K562 (cell line): ENCODE results near the gene ARHGDIA. TPM values are rescaled to one million over a fixed set of nuclear protein-coding genes. Genes with fewer than 3 reads are reported as not detected.

ENCODE experiments used
- ATAC-seq: fragments of 200-7000 bp; cut with Tn5 transposase; 3 replicates; pipeline ENCODE4 v1.9.1; 2020; ENCODE audit warnings: moderate library complexity
- BruUV-seq: library from RNA; stranded (reverse); fragments of 400-500 nt; replicated peaks from 2 replicates; lab custom pipeline; 2021; lab: Mats Ljungman, UMichigan
- CTCF ChIA-PET: fragments of 300-600 bp; formaldehyde crosslinking; extraction: SDS; loops from one replicate; lab custom pipeline; 2021; ENCODE audit warnings: low intra/inter-chr PET ratio; lab: Yijun Ruan, JAX
- POLR2A ChIA-PET: fragments of 300-600, 350-650 bp; sonication (Branson Sonifier 250); formaldehyde crosslinking; extraction: SDS; loops from one replicate; lab custom pipeline; 2021; ENCODE audit warnings: antibody characterized with exemption, inconsistent platforms; lab: Yijun Ruan, JAX
- DNase-seq, 4 experiments: peaks; one replicate each; pipeline versions ENCODE4 v3.0.0 to v3.0.0-alpha.2; 2011 to 2018; ENCODE audit warnings: low spot score in 3 of 4, mixed read lengths in 3 of 4; ENCODE audit errors: extremely low read depth in 1 of 4
- FAIRE-seq: peaks from 2 replicates; lab custom pipeline; 2011; peaks lifted over from hg19 to GRCh38; lab: Jason Lieb, UNC
- H2AFZ ChIP-seq: 2 replicates; pipeline ENCODE4 v1.6.0; 2011; ENCODE audit warnings: low read depth, low read length, control low read depth, inconsistent platforms
- H3K27ac ChIP-seq: fragments of 200-600 bp; 3 replicates; pipeline ENCODE4 v1.8.0; 2011; ENCODE audit warnings: low read depth, mild to moderate bottlenecking, control low read depth, inconsistent platforms, low read length, moderate library complexity, mixed read lengths; ENCODE audit errors: extremely low read depth
- H3K27me3 ChIP-seq, 2 experiments: fragments of 300-600 bp in 1 of 2; 2 replicates in 1 of 2; 3 replicates in 1 of 2; pipeline versions ENCODE4 v1.6.0 to v1.8.0; 2011; ENCODE audit warnings: inconsistent platforms in 2 of 2, low read length in 2 of 2, mild to moderate bottlenecking in 1 of 2, mixed read lengths in 1 of 2, moderate library complexity in 1 of 2; ENCODE audit not compliant: control insufficient read depth in 2 of 2, insufficient read depth in 2 of 2
- H3K36me3 ChIP-seq: fragments of 300-600 bp; 3 replicates; pipeline ENCODE4 v1.8.0; 2011; ENCODE audit warnings: mild to moderate bottlenecking, low read length, inconsistent platforms; ENCODE audit not compliant: control insufficient read depth, insufficient read depth
- H3K4me1 ChIP-seq, 2 experiments: fragments of 200-600 bp in 1 of 2; replicated peaks in 1 of 2; 2 replicates in 1 of 2; 3 replicates in 1 of 2; pipeline versions ENCODE4 v1.5.1 to v1.8.0; 2011; ENCODE audit warnings: inconsistent platforms in 2 of 2, low read length in 2 of 2, mild to moderate bottlenecking in 1 of 2, mixed read lengths in 1 of 2, moderate library complexity in 1 of 2; ENCODE audit not compliant: control insufficient read depth in 2 of 2, insufficient read depth in 2 of 2
- H3K4me2 ChIP-seq: 2 replicates; pipeline ENCODE4 v1.6.1; 2011; ENCODE audit warnings: low read length, control low read depth, inconsistent platforms, mixed read lengths; ENCODE audit not compliant: insufficient read depth
- H3K4me3 ChIP-seq: fragments of 200-600 bp; sonication (generic), shearing (Covaris generic); 2 replicates; pipeline ENCODE4 v1.5.1; 2016; ENCODE audit warnings: control low read depth, inconsistent platforms
- H3K79me2 ChIP-seq: fragments of 200-600 bp; 3 replicates; pipeline ENCODE4 v1.8.0; 2011; ENCODE audit warnings: low read length, inconsistent platforms; ENCODE audit not compliant: control insufficient read depth, insufficient read depth
- H3K9ac ChIP-seq, 2 experiments: 2 replicates each; pipeline versions ENCODE4 v1.6.0 to v1.6.1; 2011; ENCODE audit warnings: low read depth in 2 of 2, low read length in 2 of 2, control low read depth in 1 of 2, inconsistent platforms in 1 of 2, mild to moderate bottlenecking in 1 of 2, mixed read lengths in 1 of 2; ENCODE audit not compliant: insufficient read depth in 1 of 2
- H3K9me1 ChIP-seq: one replicate; pipeline ENCODE4 v1.6.0; 2011; ENCODE audit warnings: inconsistent platforms, mild to moderate bottlenecking, low read length, moderate library complexity; ENCODE audit not compliant: control insufficient read depth, insufficient read depth
- H3K9me3 ChIP-seq: replicated peaks from 2 replicates; pipeline ENCODE4 v1.5.1; 2011; ENCODE audit warnings: low read depth, low read length, inconsistent platforms; ENCODE audit not compliant: control insufficient read depth, insufficient read depth
- H4K20me1 ChIP-seq: replicated peaks from 2 replicates; pipeline ENCODE4 v1.6.1; 2011; ENCODE audit warnings: low read length, inconsistent platforms, mixed read lengths; ENCODE audit not compliant: control insufficient read depth, insufficient read depth
- CREBBP ChIP-seq: IDR thresholded peaks from one replicate; pipeline ENCODE4 v1.6.1; 2012; ENCODE audit warnings: low read depth, mild to moderate bottlenecking, control low read depth, inconsistent platforms, low read length
- E2F6 ChIP-seq, 2 experiments: IDR thresholded peaks; 2 replicates each; pipeline ENCODE4 v1.6.1; 2011; ENCODE audit warnings: borderline replicate concordance in 1 of 2, control low read depth in 1 of 2, low read depth in 1 of 2, low read length in 1 of 2, mild to moderate bottlenecking in 1 of 2, mixed read lengths in 1 of 2, moderate library complexity in 1 of 2; ENCODE audit not compliant: insufficient read depth in 1 of 2, insufficient read length in 1 of 2, poor library complexity in 1 of 2, severe bottlenecking in 1 of 2; ENCODE audit errors: extremely low read depth in 1 of 2
- KLF1 ChIP-seq: fragments of 450-650 bp; IDR thresholded peaks from 2 replicates; pipeline ENCODE4 v1.6.1; 2016; ENCODE audit warnings: missing genetic modification characterization, missing compliant biosample characterization
- POLR3G ChIP-seq: IDR thresholded peaks from 2 replicates; pipeline ENCODE4 v1.6.1; 2011; ENCODE audit not compliant: insufficient read length, insufficient replicate concordance; ENCODE audit errors: extremely low read depth
- RREB1 ChIP-seq: fragments of 250-450 bp; sonication (Bioruptor Pico); IDR thresholded peaks from 2 replicates; pipeline ENCODE4 v1.4.0; 2020
- SIN3A ChIP-seq, 2 experiments: fragments of 150-350 bp in 1 of 2; IDR thresholded peaks; 2 replicates each; pipeline ENCODE4 v1.6.1; 2011 to 2016; ENCODE audit warnings: borderline replicate concordance in 2 of 2, low read depth in 2 of 2, low read length in 2 of 2, mild to moderate bottlenecking in 2 of 2, moderate library complexity in 2 of 2; ENCODE audit not compliant: control insufficient read depth in 1 of 2
- SIRT6 ChIP-seq: IDR thresholded peaks from one replicate; pipeline ENCODE4 v1.6.1; 2012; ENCODE audit warnings: low read depth, mild to moderate bottlenecking, control low read depth, inconsistent platforms, low read length, moderate library complexity
- SMAD3 ChIP-seq: fragments of 450-650 bp; formaldehyde crosslinking; conservative IDR thresholded peaks from 2 replicates; pipeline ENCODE4 v1.4.0; 2020; ENCODE audit warnings: mild to moderate bottlenecking
- SMARCC2 ChIP-seq: fragments of 450-650 bp; IDR thresholded peaks from 2 replicates; pipeline ENCODE4 v1.6.1; 2017; ENCODE audit warnings: antibody characterized with exemption, moderate library complexity, mild to moderate bottlenecking, low read depth
- TFAM ChIP-seq: fragments of 250-450 bp; sonication (Bioruptor Pico); conservative IDR thresholded peaks from 2 replicates; pipeline ENCODE4 v1.5.0; 2021; ENCODE audit warnings: mild to moderate bottlenecking, moderate library complexity
- ZNF146 ChIP-seq: IDR thresholded peaks from one replicate; pipeline ENCODE4 v1.6.1; 2018; ENCODE audit warnings: missing compliant biosample characterization; ENCODE audit not compliant: unreplicated experiment
- ZNF589 ChIP-seq: fragments of 200-800 bp; sonication (Bioruptor generic); IDR thresholded peaks from 2 replicates; pipeline ENCODE4 v1.6.1; 2016; ENCODE audit warnings: low read depth, missing genetic modification characterization, missing compliant biosample characterization
- WGBS: fragments of 100-300 bp; shearing (Covaris generic); methylation state at CpG from one replicate; pipeline ENCODE4 v1.1.6; 2016; ENCODE audit warnings: low coverage, mixed read lengths; ENCODE audit not compliant: insufficient coverage; ENCODE audit errors: missing lambda C conversion rate; 5-methylcytosine and 5-hydroxymethylcytosine counted together
- in situ Hi-C: fragments of 300-500 bp; cut with MboI; formaldehyde crosslinking; loops from 4 replicates; pipeline ENCODE4 v1.15.0; 2018; ENCODE audit warnings: inconsistent platforms, mixed read lengths
- intact Hi-C: fragments of 100-400 bp; cut with micrococcal nuclease; formaldehyde crosslinking; loops from 2 replicates; pipeline ENCODE4 v1.14.2; 2022
- polyA plus RNA-seq, 8 experiments: library from polyadenylated mRNA; depleted of rRNA in 4 of 8; stranded (reverse) in 5 of 8; unstranded in 3 of 8; fragments of >200 nt; fragmentation: Nextera tagmentation in 2 of 8; fragmentation: Illumina TruSeq in 1 of 8; extraction: Ambion mirVana in 2 of 8; extraction: Trizol in 1 of 8; gene quantifications; 2 replicates each; pipeline versions ENCODE4 v1.2.1 to v1.2.3, GENCODE V29; 2011 to 2014; ENCODE audit warnings: inconsistent platforms in 1 of 8, missing spikeins in 1 of 8
- total RNA-seq, 7 experiments: library from RNA; depleted of rRNA in 6 of 7; stranded (reverse); fragments of >200 nt in 6 of 7; fragmentation: Illumina TruSeq in 2 of 7; extraction: Trizol in 2 of 7; gene quantifications; 2 replicates each; pipeline versions ENCODE4 v1.2.1 to v1.2.3, GENCODE V29; 2011 to 2021; ENCODE audit warnings: low replicate concordance in 1 of 7

ARHGDIA gene
- total and polyA plus RNA-seq, 9 of the 15 experiments (the other 6 are each of a cell fraction or from before 2014, with no cell fraction given): 9.6 to 340 (median 97.6) TPM

- peaks cover 9% of the 10 kb centered on the region; the same call in 1 of the 2 replicates for H4K20me1 ChIP-seq
- in situ Hi-C loops: no loop called here
- POLR2A ChIA-PET: interaction anchor here (0.6 to 1.5 kb wide), 7 partner anchors 9 to 252 kb away, joined by 3 to 4 read pairs (median 3); partner anchors contain the start of genes ANAPC11 and PCYT2
- H3K79me2 ChIP-seq: no peaks in the 10 kb centered on the region
- H3K4me1 ChIP-seq: peaks cover 10 to 76% of the 10 kb centered on the region in 2 experiments
- FAIRE-seq (no peak), ATAC-seq (peak; percentile 8), DNase-seq (no peak)
- H3K27me3 ChIP-seq: no peaks in the 10 kb centered on the region
- H3K9ac ChIP-seq: peak overlapping the region in 1 of 2 experiments; percentile 85; a peak in 3 of 4 replicates
- H3K36me3 ChIP-seq: peaks cover 69% of the 10 kb centered on the region; the same call in 2 of the 3 replicates
- H3K27ac ChIP-seq: no peak overlapping the region
- intact Hi-C loops: no loop called here
- peak overlapping the region; percentile 32; the same call in 1 of the 2 replicates for H3K4me3 ChIP-seq
- 73% methylated on average over 12 of the region's 21 CpGs for WGBS
- no peaks in the 10 kb centered on the region for H3K9me1 ChIP-seq
- CTCF ChIA-PET: no interaction called here
- no peaks in the 10 kb centered on the region for H3K9me3 ChIP-seq
- H2AFZ ChIP-seq: no peak overlapping the region
- TSS peak; percentile 26 for BruUV-seq
- peak overlapping the region; percentile 51 for H3K4me2 ChIP-seq
- peak in 1 of 2 experiments; percentile 14 for TF ChIP-seq E2F6 (IDR thresholded peaks at IDR 0.05; ENCODE audit: borderline replicate concordance in 1 of 2, extremely low read depth in 1 of 2, insufficient read depth in 1 of 2, insufficient read length in 1 of 2, low read depth in 1 of 2, low read length in 1 of 2, poor library complexity in 1 of 2, severe bottlenecking in 1 of 2)
- TF ChIP-seq SMARCC2: no peak
- TF ChIP-seq CREBBP: no peak
- no peak for TF ChIP-seq RREB1
- no peak for TF ChIP-seq ZNF589
- no peak for TF ChIP-seq ZNF146 (CRISPR knock-in tag)
- no peak for TF ChIP-seq POLR3G
- peak in 1 of 2 experiments; percentile 5; a peak in 1 of 4 replicates for TF ChIP-seq SIN3A (IDR thresholded peaks at IDR 0.05; ENCODE audit: borderline replicate concordance in 2 of 2, control insufficient read depth in 1 of 2, low read depth in 2 of 2, low read length in 2 of 2)
- TF ChIP-seq SMAD3 (CRISPR knock-in tag): no peak
- no peak for TF ChIP-seq TFAM (CRISPR knock-in tag)
- TF ChIP-seq KLF1 (tag): no peak
- peak; percentile 20 for TF ChIP-seq SIRT6
Measured at GRCh38 chr17:81901167-81902022, 30.3 kb upstream of the ARHGDIA start.
